ENCODE data around the gene PIAS4.

The PIAS4 gene

DNA sequence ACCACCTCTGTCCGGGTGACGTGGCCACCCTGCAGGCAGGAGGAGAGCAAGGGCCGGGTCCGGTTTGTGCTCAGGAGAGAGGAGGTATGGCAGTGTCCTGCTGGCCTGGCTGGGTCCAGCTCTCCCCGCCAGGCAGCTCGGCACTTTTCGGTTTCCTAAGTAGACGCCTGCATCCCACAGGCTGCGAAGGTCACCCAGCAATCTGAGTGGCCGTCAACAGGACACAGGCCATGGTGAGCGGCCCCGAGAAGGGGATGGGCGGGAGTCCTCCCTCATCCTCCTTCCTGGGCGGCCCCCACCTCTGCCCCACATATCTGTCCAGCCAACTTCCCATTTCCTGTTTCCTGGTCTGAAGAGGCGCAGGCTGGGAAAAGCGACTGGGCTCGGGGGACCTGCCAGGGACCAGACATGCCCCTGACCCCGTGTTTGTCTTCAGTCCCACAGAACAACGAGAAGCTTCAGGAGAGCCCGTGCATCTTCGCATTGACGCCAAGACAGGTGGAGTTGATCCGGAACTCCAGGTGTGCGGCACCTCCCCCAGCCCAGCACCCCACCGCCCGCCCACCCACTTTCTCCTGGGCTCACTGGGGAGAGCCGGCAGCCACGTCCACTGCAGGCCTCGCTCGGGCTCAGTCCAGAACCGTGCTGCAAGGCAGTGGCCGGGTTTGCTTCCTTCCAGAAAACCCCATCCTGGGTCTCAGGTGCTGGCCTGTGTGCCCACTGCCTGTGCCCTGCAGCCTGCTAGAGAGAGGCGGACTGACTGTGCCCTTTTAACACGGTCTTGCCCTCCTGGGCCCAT, 16.3 kb downstream of the PIAS4 start:
- no peak for TF ChIP-seq ZNF274 (IDR thresholded peaks at IDR 0.05; ENCODE audit: low read depth, low read length)
- TF ChIP-seq SUZ12 (IDR thresholded peaks at IDR 0.05; ENCODE audit: extremely low read depth, insufficient read depth, insufficient read length): no peak
- no peak for TF ChIP-seq YY1 (IDR thresholded peaks at IDR 0.05; ENCODE audit: insufficient read depth, insufficient read length)
- H3K27me3 ChIP-seq (ENCODE audit: insufficient read depth, insufficient read length): no peaks in the 10 kb centered on the region
- H3K4me1 ChIP-seq (ENCODE audit: insufficient read depth, insufficient read length): peaks cover 2% of the 10 kb centered on the region
- DNase-seq (ENCODE audit: low read depth, low spot score): no peak
- no peaks in the 10 kb centered on the region for H3K9me3 ChIP-seq (ENCODE audit: insufficient read depth, low read length)
- no peak overlapping the region for H3K9ac ChIP-seq (ENCODE audit: insufficient read length, low read depth)
- no peak overlapping the region for H3K4me3 ChIP-seq (ENCODE audit: insufficient read length, low read depth)
- peaks cover 71% of the 10 kb centered on the region for H3K36me3 ChIP-seq (ENCODE audit: insufficient read depth, insufficient read length, low read length)

DNA sequence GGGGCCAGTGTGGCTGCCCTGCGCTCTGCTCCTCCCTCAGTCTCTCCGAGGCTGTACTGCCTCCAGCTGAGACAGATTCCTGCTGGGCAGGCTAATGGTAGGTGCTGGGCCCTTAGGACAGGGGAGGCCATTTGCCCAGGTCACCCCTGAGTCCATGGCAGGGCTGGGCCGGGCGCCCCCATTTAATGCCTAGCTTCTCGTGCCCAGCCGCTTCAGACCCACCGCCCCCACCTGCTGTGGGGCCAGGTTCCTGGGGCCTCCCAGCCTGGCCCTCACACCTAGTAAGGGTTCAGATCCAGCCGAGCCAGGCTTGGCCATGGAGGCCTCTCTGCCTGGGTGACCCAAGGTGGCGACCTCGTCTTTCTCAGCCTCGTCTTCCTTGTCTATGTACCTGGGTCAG, 17.8 kb downstream of the PIAS4 start:
- peaks cover 71% of the 10 kb centered on the region for H3K36me3 ChIP-seq (ENCODE audit: insufficient read depth, insufficient read length, low read length)
- no peaks in the 10 kb centered on the region for H3K9me3 ChIP-seq (ENCODE audit: insufficient read depth, low read length)
- no peaks in the 10 kb centered on the region for H3K27me3 ChIP-seq (ENCODE audit: insufficient read depth, insufficient read length)
- H3K4me3 ChIP-seq (ENCODE audit: insufficient read length, low read depth): no peak overlapping the region
- H3K9ac ChIP-seq (ENCODE audit: insufficient read length, low read depth): no peak overlapping the region
- DNase-seq (ENCODE audit: low read depth, low spot score): no peak
- H3K4me1 ChIP-seq (ENCODE audit: insufficient read depth, insufficient read length): peaks cover 2% of the 10 kb centered on the region
- TF ChIP-seq YY1 (IDR thresholded peaks at IDR 0.05; ENCODE audit: insufficient read depth, insufficient read length) (no peak), SUZ12 (IDR thresholded peaks at IDR 0.05; ENCODE audit: extremely low read depth, insufficient read depth, insufficient read length) (no peak), ZNF274 (IDR thresholded peaks at IDR 0.05; ENCODE audit: low read depth, low read length) (no peak)

DNA sequence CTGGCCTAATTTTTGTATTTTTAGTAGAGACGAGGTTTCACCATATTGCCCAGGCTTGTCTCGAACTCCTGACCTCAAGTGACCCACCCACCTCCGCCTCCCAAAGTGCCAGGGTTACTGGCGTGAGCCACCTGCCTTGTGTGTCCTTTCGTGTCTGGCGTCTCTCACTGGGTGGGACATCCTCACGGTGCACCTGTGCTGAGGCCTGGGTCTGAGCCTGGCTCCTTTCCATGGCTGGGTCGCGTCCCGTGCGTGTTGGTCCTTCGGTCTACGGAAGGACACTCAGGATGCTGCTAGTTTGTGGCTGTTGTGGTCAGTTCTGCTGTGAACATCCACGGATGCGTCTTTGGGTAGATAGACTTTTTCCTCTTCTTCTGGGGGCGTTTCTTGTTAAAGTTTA, 19.6 kb downstream of the PIAS4 start:
- DNase-seq (ENCODE audit: low read depth, low spot score): no peak
- no peak for TF ChIP-seq ZNF274 (IDR thresholded peaks at IDR 0.05; ENCODE audit: low read depth, low read length)
- no peak for TF ChIP-seq SUZ12 (IDR thresholded peaks at IDR 0.05; ENCODE audit: extremely low read depth, insufficient read depth, insufficient read length)
- no peak for TF ChIP-seq YY1 (IDR thresholded peaks at IDR 0.05; ENCODE audit: insufficient read depth, insufficient read length)
- H3K27me3 ChIP-seq (ENCODE audit: insufficient read depth, insufficient read length): no peaks in the 10 kb centered on the region
- H3K4me1 ChIP-seq (ENCODE audit: insufficient read depth, insufficient read length): peaks cover 2% of the 10 kb centered on the region
- peaks cover 71% of the 10 kb centered on the region for H3K36me3 ChIP-seq (ENCODE audit: insufficient read depth, insufficient read length, low read length)
- no peak overlapping the region for H3K4me3 ChIP-seq (ENCODE audit: insufficient read length, low read depth)
- H3K9ac ChIP-seq (ENCODE audit: insufficient read length, low read depth): no peak overlapping the region
- no peaks in the 10 kb centered on the region for H3K9me3 ChIP-seq (ENCODE audit: insufficient read depth, low read length)

DNA sequence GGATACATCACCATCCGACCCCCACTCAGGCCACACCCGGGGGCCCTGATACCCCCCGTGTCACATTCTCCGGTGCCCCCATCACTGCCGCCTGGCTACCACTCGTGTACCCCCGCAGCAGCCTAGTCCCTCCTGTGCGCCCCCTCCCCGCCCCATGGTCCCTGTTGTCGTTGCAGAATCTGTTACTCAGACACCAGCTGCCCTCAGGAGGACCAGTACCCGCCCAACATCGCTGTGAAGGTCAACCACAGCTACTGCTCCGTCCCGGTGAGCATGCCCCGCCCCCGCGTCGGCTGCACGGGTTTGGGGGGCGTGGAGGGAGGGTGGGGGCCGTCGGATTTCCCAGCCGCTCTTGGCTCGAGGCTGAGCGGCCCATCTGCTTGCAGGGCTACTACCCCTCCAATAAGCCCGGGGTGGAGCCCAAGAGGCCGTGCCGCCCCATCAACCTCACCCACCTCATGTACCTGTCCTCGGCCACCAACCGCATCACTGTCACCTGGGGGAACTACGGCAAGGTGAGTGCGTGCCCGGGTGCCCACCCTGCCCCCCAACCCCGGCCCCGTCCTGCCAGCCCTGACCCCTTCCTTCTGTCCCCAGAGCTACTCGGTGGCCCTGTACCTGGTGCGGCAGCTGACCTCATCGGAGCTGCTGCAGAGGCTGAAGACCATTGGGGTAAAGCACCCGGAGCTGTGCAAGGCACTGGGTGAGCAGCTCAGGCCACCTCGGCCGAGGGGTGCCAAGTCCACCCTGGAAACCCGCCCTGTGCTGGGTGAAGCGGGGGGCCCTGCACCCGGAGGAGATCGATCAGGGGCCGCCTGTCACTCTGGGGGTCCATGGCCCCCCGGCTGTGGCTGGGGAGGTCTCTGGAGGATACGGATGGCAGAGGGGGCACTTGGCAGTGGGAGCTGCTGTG, 21.1 kb downstream of the PIAS4 start:
- DNase-seq (ENCODE audit: low read depth, low spot score): no peak
- H3K27me3 ChIP-seq (ENCODE audit: insufficient read depth, insufficient read length): no peaks in the 10 kb centered on the region
- H3K4me3 ChIP-seq (ENCODE audit: insufficient read length, low read depth): no peak overlapping the region
- no peak for TF ChIP-seq ZNF274 (IDR thresholded peaks at IDR 0.05; ENCODE audit: low read depth, low read length)
- no peak for TF ChIP-seq YY1 (IDR thresholded peaks at IDR 0.05; ENCODE audit: insufficient read depth, insufficient read length)
- TF ChIP-seq SUZ12 (IDR thresholded peaks at IDR 0.05; ENCODE audit: extremely low read depth, insufficient read depth, insufficient read length): no peak
- no peaks in the 10 kb centered on the region for H3K9me3 ChIP-seq (ENCODE audit: insufficient read depth, low read length)
- H3K9ac ChIP-seq (ENCODE audit: insufficient read length, low read depth): no peak overlapping the region
- peaks cover 82% of the 10 kb centered on the region for H3K36me3 ChIP-seq (ENCODE audit: insufficient read depth, insufficient read length, low read length)
- peaks cover 2% of the 10 kb centered on the region for H3K4me1 ChIP-seq (ENCODE audit: insufficient read depth, insufficient read length)

DNA sequence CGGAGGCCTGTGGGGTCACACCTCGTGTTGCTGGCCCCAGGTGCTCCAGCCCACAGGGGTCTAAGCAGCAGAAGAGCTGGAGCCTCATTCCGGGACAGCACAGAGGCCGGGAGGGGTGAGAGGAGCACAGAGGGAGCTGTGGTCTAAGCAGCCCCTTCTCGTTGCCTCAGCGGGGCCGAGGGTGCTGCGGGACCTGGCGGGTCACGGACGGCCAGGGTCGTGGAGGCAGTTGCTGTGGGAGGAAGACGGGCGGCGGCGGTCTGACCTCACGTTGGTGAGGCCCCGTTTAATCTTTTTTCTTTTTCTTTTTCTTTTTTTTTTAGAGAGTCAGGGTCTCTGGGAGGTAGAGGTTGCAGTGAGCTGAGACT, 21.7 kb downstream of the PIAS4 start:
- Histone ChIP-seq H3K27me3 (ENCODE audit: insufficient read depth, insufficient read length) (no peaks in the 10 kb centered on the region), H3K9ac (ENCODE audit: insufficient read length, low read depth) (no peak overlapping the region), H3K9me3 (ENCODE audit: insufficient read depth, low read length) (no peaks in the 10 kb centered on the region), H3K4me3 (ENCODE audit: insufficient read length, low read depth) (no peak overlapping the region), H3K36me3 (ENCODE audit: insufficient read depth, insufficient read length, low read length) (peaks cover 82% of the 10 kb centered on the region), H3K4me1 (ENCODE audit: insufficient read depth, insufficient read length) (peaks cover 5% of the 10 kb centered on the region)
- TF ChIP-seq YY1 (IDR thresholded peaks at IDR 0.05; ENCODE audit: insufficient read depth, insufficient read length) (no peak), SUZ12 (IDR thresholded peaks at IDR 0.05; ENCODE audit: extremely low read depth, insufficient read depth, insufficient read length) (no peak), ZNF274 (IDR thresholded peaks at IDR 0.05; ENCODE audit: low read depth, low read length) (no peak)
- DNase-seq (ENCODE audit: low read depth, low spot score): no peak

DNA sequence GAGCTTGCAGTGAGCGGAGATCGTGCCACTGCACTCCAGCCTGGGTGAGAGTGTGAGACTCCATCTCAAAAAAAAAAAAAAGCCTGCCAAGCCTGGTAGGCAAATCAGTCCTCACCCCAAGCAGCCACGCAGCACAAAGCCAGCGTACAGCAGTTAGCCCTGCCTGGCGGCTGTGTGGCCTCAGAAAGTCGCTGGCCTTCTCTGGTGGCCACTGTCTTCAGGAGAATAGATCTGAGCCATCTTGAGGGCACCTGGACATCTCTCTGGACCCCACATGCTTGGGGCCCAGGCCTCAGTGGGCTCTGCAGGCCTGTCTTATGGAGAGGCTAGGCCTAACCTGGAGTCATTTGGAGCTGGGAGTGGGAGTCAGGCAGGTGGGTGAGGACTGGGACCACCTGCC, 23.0 kb downstream of the PIAS4 start:
- TF ChIP-seq ZNF274 (IDR thresholded peaks at IDR 0.05; ENCODE audit: low read depth, low read length) (no peak), YY1 (IDR thresholded peaks at IDR 0.05; ENCODE audit: insufficient read depth, insufficient read length) (no peak), SUZ12 (IDR thresholded peaks at IDR 0.05; ENCODE audit: extremely low read depth, insufficient read depth, insufficient read length) (no peak)
- no peak for DNase-seq (ENCODE audit: low read depth, low spot score)
- Histone ChIP-seq H3K9ac (ENCODE audit: insufficient read length, low read depth) (no peak overlapping the region), H3K36me3 (ENCODE audit: insufficient read depth, insufficient read length, low read length) (peaks cover 84% of the 10 kb centered on the region), H3K27me3 (ENCODE audit: insufficient read depth, insufficient read length) (no peaks in the 10 kb centered on the region), H3K9me3 (ENCODE audit: insufficient read depth, low read length) (no peaks in the 10 kb centered on the region), H3K4me1 (ENCODE audit: insufficient read depth, insufficient read length) (peaks cover 13% of the 10 kb centered on the region), H3K4me3 (ENCODE audit: insufficient read length, low read depth) (no peak overlapping the region)

DNA sequence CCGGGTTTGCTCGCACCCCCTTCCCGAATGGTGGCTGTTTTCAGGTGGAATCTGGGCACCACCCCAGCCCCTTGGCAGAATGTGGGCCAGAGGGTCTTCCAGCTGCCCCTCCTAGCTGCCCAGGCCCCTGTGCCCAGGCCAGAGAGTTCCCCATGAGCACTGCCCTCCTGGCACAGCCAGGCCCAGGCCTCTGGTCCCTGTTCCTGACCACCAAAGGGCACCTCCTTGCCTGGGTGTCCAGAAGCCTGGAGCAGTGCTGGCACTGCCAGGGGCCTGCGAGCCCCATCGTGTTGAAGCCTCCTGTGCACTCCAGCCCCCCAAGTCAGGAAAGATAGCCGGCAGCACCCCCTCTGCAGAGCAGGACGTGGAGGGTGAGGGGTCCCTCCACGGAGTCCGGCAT, 23.4 kb downstream of the PIAS4 start:
- H3K36me3 ChIP-seq (ENCODE audit: insufficient read depth, insufficient read length, low read length): peaks cover 86% of the 10 kb centered on the region
- H3K4me1 ChIP-seq (ENCODE audit: insufficient read depth, insufficient read length): peaks cover 14% of the 10 kb centered on the region
- H3K9ac ChIP-seq (ENCODE audit: insufficient read length, low read depth): no peak overlapping the region
- H3K9me3 ChIP-seq (ENCODE audit: insufficient read depth, low read length): no peaks in the 10 kb centered on the region
- H3K27me3 ChIP-seq (ENCODE audit: insufficient read depth, insufficient read length): no peaks in the 10 kb centered on the region
- TF ChIP-seq SUZ12 (IDR thresholded peaks at IDR 0.05; ENCODE audit: extremely low read depth, insufficient read depth, insufficient read length) (no peak), YY1 (IDR thresholded peaks at IDR 0.05; ENCODE audit: insufficient read depth, insufficient read length) (no peak), ZNF274 (IDR thresholded peaks at IDR 0.05; ENCODE audit: low read depth, low read length) (no peak)
- DNase-seq (ENCODE audit: low read depth, low spot score): no peak
- H3K4me3 ChIP-seq (ENCODE audit: insufficient read length, low read depth): no peak overlapping the region

Data from NT2/D1 (cell line).